GM12874 (cell line): ENCODE results near the gene ZNF205.

Experiments used
- TF ChIP-seq, protein P1 (sequence below): IDR thresholded peaks from 2 replicates; pipeline ENCODE4 v1.5.1; 2011; ENCODE audit warnings: low read depth, mild to moderate bottlenecking, control low read depth, low read length, moderate library complexity; ENCODE audit not compliant: insufficient read depth

Gene ZNF205

DNA sequence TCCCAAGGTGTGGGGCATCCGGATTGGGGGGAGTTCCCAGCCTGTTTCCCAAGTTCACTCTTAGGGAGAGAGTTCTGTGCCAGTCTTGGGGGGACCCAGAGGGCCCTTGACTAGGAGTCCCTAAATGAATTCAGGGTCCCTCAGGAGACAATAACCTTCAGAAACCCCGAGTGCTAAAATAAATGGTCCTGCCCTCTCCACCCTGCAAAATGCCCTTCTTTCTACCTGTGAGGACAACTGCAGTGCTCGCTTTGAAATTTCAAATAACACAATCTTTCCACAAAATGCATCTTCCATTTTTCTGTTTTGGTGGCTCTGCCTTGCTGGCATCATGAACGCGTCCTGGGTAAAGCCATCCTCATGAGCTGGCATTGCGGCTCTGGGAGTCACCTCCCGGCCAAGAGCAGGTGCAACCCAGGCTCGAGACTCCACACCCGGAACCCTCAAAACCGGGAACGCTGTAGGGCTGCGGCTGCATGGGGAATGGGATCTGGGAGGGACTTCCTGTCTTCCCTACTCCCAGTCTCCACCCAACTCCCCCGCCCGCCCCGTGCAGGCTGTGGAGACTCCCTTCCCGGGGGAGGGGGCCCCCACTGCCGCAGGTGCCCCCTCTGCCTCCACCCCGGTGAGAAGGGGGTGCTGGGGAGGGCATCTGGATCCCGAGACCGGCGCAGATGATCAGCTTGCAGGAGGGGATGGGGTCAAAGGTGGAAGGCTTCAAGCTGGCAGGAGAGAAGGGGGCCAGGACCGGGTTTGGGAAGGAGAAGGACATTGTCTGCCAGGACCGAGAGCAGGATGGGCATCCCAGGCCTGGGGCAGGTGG, at the start of gene ZNF205:
Gene ZNF205, plus strand, starts transcription at position 529 of the 823 bp plus-strand sequence. CDS start 845 bp downstream, outside the sequence.
- TF ChIP-seq, protein P1, sequence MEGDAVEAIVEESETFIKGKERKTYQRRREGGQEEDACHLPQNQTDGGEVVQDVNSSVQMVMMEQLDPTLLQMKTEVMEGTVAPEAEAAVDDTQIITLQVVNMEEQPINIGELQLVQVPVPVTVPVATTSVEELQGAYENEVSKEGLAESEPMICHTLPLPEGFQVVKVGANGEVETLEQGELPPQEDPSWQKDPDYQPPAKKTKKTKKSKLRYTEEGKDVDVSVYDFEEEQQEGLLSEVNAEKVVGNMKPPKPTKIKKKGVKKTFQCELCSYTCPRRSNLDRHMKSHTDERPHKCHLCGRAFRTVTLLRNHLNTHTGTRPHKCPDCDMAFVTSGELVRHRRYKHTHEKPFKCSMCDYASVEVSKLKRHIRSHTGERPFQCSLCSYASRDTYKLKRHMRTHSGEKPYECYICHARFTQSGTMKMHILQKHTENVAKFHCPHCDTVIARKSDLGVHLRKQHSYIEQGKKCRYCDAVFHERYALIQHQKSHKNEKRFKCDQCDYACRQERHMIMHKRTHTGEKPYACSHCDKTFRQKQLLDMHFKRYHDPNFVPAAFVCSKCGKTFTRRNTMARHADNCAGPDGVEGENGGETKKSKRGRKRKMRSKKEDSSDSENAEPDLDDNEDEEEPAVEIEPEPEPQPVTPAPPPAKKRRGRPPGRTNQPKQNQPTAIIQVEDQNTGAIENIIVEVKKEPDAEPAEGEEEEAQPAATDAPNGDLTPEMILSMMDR: no peak

DNA sequence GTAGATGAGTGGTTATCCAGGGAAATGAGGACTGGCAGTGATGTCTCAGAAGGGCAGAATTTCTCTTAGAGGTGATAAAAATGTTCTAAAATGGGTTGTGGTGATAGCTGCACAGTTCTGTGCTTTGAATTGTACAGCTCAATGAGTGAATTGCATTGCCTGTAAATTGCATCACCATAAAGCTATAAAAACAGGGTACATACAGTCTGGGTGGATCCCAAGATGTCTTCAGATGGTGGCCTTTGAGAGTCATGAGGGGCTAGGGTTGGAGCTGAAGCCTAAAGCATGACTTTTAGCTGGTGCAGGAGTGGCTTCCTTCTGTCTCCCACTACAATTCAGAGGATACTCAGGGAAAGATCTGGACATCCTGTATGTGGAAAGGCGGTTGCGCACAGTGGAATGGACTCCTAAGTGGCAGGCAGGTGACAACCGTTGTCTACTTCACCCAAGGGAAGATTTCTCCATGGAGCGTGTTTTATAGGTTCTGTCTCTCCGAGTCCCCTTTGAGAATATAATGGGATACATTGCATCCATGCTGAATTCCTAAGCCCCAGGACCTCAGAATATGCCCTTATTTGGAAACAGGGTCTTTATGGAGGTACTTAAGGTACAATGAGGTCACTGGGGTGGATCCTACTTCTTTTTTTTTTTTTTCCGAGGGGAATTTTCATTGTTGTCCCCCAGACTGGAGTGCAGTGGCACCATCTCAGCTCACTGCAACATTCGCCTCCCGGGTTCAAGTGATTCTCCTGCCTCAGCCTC, 48.6 kb upstream of the ZNF205 start:
- TF ChIP-seq, protein P1: no peak

- TF ChIP-seq, protein P1: no peak
Observed at GRCh38 chr16:3065069-3065741, 47.2 kb upstream of the ZNF205 start, which contains the start of gene IL32. TSS of gene IL32 (plus strand) at chr16:3065640. CDS start at chr16:3065812, 172 bp downstream.

DNA sequence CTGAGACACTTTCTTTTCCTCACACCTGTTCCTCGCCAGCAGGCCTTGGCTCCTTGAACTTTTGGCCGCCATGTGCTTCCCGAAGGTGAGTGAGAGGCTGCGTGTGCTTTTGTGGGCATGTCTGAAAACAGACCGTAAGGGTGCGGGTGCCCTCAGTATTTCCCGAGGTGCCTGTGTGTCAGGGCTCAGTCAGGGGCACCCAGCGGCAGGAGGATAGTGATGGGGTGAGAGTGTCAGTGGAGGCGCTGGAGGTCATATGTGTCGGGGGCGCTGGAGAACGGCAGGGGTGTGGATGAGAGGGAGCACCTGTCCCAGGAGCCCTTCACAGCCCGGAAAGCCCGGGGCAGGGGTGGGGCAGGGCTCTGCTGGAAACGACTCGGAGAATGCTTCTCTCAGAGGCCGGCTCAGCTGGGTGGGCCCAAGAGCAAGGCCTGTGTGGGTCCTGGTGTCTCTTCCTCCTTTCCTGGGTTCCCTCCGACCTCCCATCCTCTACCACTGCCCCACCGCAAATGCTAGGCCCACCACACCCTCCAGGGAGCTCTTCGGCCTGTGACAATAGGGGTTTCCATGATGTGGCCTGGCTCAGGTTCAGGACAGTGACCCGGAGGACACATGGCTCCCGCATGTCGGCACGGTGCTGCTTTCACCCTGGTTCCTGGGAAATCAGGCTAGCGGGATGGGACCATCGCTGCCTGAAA, 46.5 kb upstream of the ZNF205 start:
- TF ChIP-seq, protein P1: no peak

GRCh38 chr16:3066440-3066748, 46.0 kb upstream of the ZNF205 start:
- TF ChIP-seq, protein P1: no peak

- TF ChIP-seq, protein P1: no peak
Observed at GRCh38 chr16:3068487-3068886, 43.9 kb upstream of the ZNF205 start.

GRCh38 chr16:3070608-3071111, 41.7 kb upstream of the ZNF205 start:
- TF ChIP-seq, protein P1: no peak
